K562 (cell line): ENCODE data around the gene RINL. TPM values are rescaled to one million over a fixed set of nuclear protein-coding genes. Genes with fewer than 3 reads are reported as not detected.

Experiments
- ARHGAP35 ChIP-seq: fragments of 450-650 bp; IDR thresholded peaks from 2 replicates; pipeline ENCODE4 v1.6.1; 2018; ENCODE audit not compliant: partially characterized antibody
- ARID1B ChIP-seq: fragments of 450-650 bp; IDR thresholded peaks from 2 replicates; pipeline ENCODE4 v1.6.1; 2016; ENCODE audit warnings: antibody characterized with exemption, mild to moderate bottlenecking, inconsistent platforms
- ATF6 ChIP-seq: sonication (generic); formaldehyde crosslinking; IDR thresholded peaks from 2 replicates; pipeline ENCODE4 v1.4.0; 2020; ENCODE audit warnings: mild to moderate bottlenecking, missing genetic modification reagents
- CTBP1 ChIP-seq: fragments of 450-650 bp; IDR thresholded peaks from 2 replicates; pipeline ENCODE4 v1.6.1; 2016; ENCODE audit warnings: borderline replicate concordance
- DPF2 ChIP-seq: fragments of 450-650 bp; IDR thresholded peaks from 2 replicates; pipeline ENCODE4 v1.6.1; 2016
- GATAD2A ChIP-seq: fragments of 450-650 bp; IDR thresholded peaks from 2 replicates; pipeline ENCODE4 v1.6.1; 2017
- HMBOX1 ChIP-seq: sonication (generic); IDR thresholded peaks from 2 replicates; pipeline ENCODE4 v1.6.1; 2016
- HNRNPL ChIP-seq: fragments of 200-400 bp; formaldehyde crosslinking; IDR thresholded peaks from 2 replicates; pipeline ENCODE4 v1.6.1; 2017; ENCODE audit warnings: low read depth, mild to moderate bottlenecking, low read length
- KAT8 ChIP-seq: fragments of 450-650 bp; IDR thresholded peaks from 2 replicates; pipeline ENCODE4 v1.6.1; 2016; ENCODE audit warnings: low read depth, mild to moderate bottlenecking
- MECOM ChIP-seq: fragments of 250-450 bp; sonication (Bioruptor Pico); IDR thresholded peaks from 2 replicates; pipeline ENCODE4 v1.8.0; 2022; ENCODE audit warnings: inconsistent platforms
- NRF1 ChIP-seq, 2 experiments: fragments of 450-650 bp; IDR thresholded peaks in 1 of 2; conservative IDR thresholded peaks in 1 of 2; 2 replicates each; pipeline ENCODE4 v1.6.1; 2014; ENCODE audit warnings: mild to moderate bottlenecking in 2 of 2
- PRMT5 ChIP-seq: sonication (generic); formaldehyde crosslinking; IDR thresholded peaks from 2 replicates; pipeline ENCODE4 v1.5.0; 2020; ENCODE audit warnings: missing genetic modification reagents
- RBM14 ChIP-seq: fragments of 200-400 bp; formaldehyde crosslinking; IDR thresholded peaks from 2 replicates; pipeline ENCODE4 v1.6.1; 2018; ENCODE audit warnings: low read depth, mild to moderate bottlenecking, low read length, moderate library complexity, borderline replicate concordance; ENCODE audit not compliant: insufficient read depth
- SMARCA5 ChIP-seq: fragments of 450-650 bp; IDR thresholded peaks from 2 replicates; pipeline ENCODE4 v1.6.1; 2016
- SMARCC2 ChIP-seq: fragments of 450-650 bp; IDR thresholded peaks from 2 replicates; pipeline ENCODE4 v1.6.1; 2017; ENCODE audit warnings: antibody characterized with exemption, moderate library complexity, mild to moderate bottlenecking, low read depth
- TCF3 ChIP-seq: sonication (generic); formaldehyde crosslinking; IDR thresholded peaks from 2 replicates; pipeline ENCODE4 v1.4.0; 2020; ENCODE audit warnings: mild to moderate bottlenecking, missing genetic modification reagents
- TSC22D4 ChIP-seq: fragments of 450-650 bp; IDR thresholded peaks from 2 replicates; pipeline ENCODE4 v1.6.1; 2016; ENCODE audit warnings: missing genetic modification characterization, missing biosample characterization, control low read depth
- ZNF77 ChIP-seq: fragments of 250-450 bp; sonication (Bioruptor Pico); IDR thresholded peaks from 2 replicates; pipeline ENCODE4 v1.5.0; 2020
- polyA plus RNA-seq, 8 experiments: library from polyadenylated mRNA; depleted of rRNA in 4 of 8; stranded (reverse) in 5 of 8; unstranded in 3 of 8; fragments of >200 nt; fragmentation: Nextera tagmentation in 2 of 8; fragmentation: Illumina TruSeq in 1 of 8; extraction: Ambion mirVana in 2 of 8; extraction: Trizol in 1 of 8; gene quantifications; 2 replicates each; pipeline versions ENCODE4 v1.2.1 to v1.2.3, GENCODE V29; 2011 to 2014; ENCODE audit warnings: inconsistent platforms in 1 of 8, missing spikeins in 1 of 8
- total RNA-seq, 7 experiments: library from RNA; depleted of rRNA in 6 of 7; stranded (reverse); fragments of >200 nt in 6 of 7; fragmentation: Illumina TruSeq in 2 of 7; extraction: Trizol in 2 of 7; gene quantifications; 2 replicates each; pipeline versions ENCODE4 v1.2.1 to v1.2.3, GENCODE V29; 2011 to 2021; ENCODE audit warnings: low replicate concordance in 1 of 7
- TF ChIP-seq, protein P1 (sequence below): fragments of 450-650 bp; formaldehyde crosslinking; IDR thresholded peaks from 2 replicates; pipeline ENCODE4 v1.4.0; 2022; ENCODE audit warnings: missing genetic modification characterization

RINL gene
- total and polyA plus RNA-seq, 9 of the 15 experiments (the other 6 are each of a cell fraction or from before 2014, with no cell fraction given), result 0.82 to 10.9 (median 4.9) TPM

DNA sequence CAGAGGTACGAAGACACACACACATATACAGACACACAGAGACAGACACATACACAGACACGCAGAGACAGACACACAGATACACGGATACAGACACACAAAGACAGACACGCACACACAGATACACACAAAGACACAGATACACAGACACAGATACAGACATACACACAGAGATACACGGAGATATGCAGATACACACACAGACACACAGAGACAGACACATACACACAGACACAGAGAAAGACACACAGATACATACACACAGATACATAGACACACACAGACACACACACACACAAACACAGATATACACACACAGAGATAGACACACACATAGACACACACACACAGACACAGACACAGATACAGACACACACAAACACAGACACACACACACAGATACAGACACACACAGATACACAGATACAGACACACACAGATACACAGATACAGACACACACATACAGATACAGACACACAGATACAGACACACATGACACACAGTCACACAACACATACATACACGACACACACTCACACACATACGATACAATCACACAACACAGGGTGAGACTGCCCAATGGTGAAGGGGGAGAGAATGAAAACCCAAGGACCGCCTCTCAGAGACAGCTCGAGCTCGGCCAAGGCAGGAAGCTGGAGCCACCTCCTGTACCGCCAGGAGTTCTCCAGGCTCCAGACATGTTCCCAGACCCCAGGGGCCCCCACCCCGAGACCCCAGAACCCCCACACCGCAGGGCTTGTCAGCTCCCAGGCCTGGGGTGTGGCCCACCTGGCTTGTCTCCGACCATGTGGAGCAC, 42.7 kb upstream of the RINL start (continued):
- TF ChIP-seq ATF6 (no peak), TSC22D4 (peak; percentile 93), HMBOX1 (no peak), ZNF77 (no peak), ARHGAP35 (peak; percentile 14), RBM14 (no peak), TCF3 (CRISPR knock-in tag) (no peak), DPF2 (0 out of 2 replicates have a peak, but pooled peaks have one; percentile 24), GATAD2A (no peak), KAT8 (no peak), PRMT5 (CRISPR knock-in tag) (no peak), SMARCA5 (peak; percentile 19; the same call in 1 of the 2 replicates), CTBP1 (no peak), HNRNPL (no peak), ARID1B (no peak), NRF1 (conservative IDR thresholded peaks at IDR 0.05 in 1 of 2, IDR thresholded peaks at IDR 0.05 in 1 of 2) (no peak), SMARCC2 (no peak), MECOM (no peak)
- TF ChIP-seq, protein P1, sequence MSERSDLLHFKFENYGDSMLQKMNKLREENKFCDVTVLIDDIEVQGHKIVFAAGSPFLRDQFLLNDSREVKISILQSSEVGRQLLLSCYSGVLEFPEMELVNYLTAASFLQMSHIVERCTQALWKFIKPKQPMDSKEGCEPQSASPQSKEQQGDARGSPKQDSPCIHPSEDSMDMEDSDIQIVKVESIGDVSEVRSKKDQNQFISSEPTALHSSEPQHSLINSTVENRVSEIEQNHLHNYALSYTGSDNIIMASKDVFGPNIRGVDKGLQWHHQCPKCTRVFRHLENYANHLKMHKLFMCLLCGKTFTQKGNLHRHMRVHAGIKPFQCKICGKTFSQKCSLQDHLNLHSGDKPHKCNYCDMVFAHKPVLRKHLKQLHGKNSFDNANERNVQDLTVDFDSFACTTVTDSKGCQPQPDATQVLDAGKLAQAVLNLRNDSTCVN (CRISPR knock-in tag), result peak; percentile 3; the same call in 1 of the 2 replicates
